HG03432 (cell line): Measurements from ENCODE around the gene OR56B1.
"Not testable (repeated sequence)": the region's sequence is repeated elsewhere in the genome, so short reads cannot be mapped to it uniquely, and the experiment has no call there.

ENCODE experiments used
- ATAC-seq: cut with Tn5 transposase; IDR thresholded peaks from one replicate; pipeline ENCODE4 v1.9.1; 2021; ENCODE audit warnings: mild to moderate bottlenecking, moderate library complexity; ENCODE audit not compliant: unreplicated experiment

The OR56B1 gene, protein sequence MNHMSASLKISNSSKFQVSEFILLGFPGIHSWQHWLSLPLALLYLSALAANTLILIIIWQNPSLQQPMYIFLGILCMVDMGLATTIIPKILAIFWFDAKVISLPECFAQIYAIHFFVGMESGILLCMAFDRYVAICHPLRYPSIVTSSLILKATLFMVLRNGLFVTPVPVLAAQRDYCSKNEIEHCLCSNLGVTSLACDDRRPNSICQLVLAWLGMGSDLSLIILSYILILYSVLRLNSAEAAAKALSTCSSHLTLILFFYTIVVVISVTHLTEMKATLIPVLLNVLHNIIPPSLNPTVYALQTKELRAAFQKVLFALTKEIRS

GRCh38 chr11:5736396-5736795 lies at the start of gene OR56B1:
TSS of gene OR56B1 (plus strand) at chr11:5736448. CDS start at chr11:5736517, 69 bp downstream.
- ATAC-seq: no peak

- no peak for ATAC-seq
Measured at GRCh38 chr11:5688482-5688881, 47.8 kb upstream of the OR56B1 start.

- ATAC-seq: peak; percentile 75
Measured at GRCh38 chr11:5689551-5689983, 46.7 kb upstream of the OR56B1 start, which contains the start of gene TRIM22. TSS of gene TRIM22 (plus strand) at chr11:5689790. CDS start at chr11:5696233, 6,443 bp downstream.

- no peak for ATAC-seq
Measured at GRCh38 chr11:5690216-5690615, 46.0 kb upstream of the OR56B1 start.

DNA sequence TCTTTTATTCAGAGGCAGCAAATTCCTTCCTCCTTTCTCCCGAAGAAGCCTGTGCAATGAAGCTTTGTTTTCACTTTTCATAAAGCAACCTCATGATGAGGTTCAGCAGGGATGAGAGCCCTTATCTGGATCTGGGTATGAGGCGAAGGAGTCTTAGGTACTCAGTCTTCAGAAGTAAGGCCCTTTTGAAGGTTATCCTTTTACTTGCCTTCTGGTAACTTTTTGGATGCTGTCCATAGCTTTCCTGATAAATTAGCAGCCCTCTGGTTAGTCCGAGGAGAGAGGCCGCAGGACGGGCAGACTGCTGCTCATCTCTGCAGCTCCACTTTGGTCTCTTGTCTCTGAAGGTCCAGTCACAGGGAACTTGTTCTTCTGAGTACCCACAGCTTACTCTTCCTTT lies 45.5 kb upstream of the OR56B1 start:
- ATAC-seq: no peak

DNA sequence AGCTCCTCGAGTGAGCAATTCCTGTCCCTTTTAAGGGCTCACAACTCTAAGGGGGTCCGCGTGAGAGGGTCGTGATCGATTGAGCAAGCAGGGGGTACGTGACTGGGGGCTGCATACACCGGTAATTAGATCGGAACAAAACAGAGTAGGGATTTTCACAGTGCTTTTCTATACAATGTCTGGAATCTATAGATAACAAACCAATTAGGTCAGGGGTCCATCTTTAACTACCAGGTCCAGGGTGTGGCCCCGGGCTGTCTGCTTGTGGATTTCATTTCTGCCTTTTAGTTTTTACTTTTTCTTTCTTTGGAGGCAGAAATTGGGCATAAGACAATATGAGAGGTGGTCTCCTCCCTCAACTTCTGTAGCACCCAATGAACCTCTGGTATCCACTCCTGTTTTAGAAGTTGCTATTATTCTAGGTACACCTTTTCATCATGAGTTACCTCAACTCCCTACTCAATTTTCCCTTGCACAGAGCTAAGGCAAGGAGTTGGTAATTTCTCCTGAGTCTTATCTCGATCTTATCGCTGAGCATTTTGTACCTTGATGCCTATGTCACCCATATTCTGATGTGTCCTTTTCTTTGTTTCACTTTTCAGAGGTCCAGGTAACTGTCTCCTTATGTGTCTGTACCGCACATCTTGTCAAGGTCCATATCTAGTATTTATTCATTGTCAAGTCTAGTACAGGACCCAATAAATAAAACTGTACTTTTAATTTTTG lies 44.8 kb upstream of the OR56B1 start:
- ATAC-seq: not testable (repeated sequence)

GRCh38 chr11:5691964-5692361 lies 44.3 kb upstream of the OR56B1 start:
- no peak for ATAC-seq

GRCh38 chr11:5694642-5695041 lies 41.6 kb upstream of the OR56B1 start:
- no peak for ATAC-seq

GRCh38 chr11:5695580-5695979 lies 40.7 kb upstream of the OR56B1 start:
- no peak for ATAC-seq

- ATAC-seq: no peak
Measured at GRCh38 chr11:5696210-5696609, 40.0 kb upstream of the OR56B1 start.

- ATAC-seq: no peak
Measured at GRCh38 chr11:5698281-5698680, 38.0 kb upstream of the OR56B1 start.

DNA sequence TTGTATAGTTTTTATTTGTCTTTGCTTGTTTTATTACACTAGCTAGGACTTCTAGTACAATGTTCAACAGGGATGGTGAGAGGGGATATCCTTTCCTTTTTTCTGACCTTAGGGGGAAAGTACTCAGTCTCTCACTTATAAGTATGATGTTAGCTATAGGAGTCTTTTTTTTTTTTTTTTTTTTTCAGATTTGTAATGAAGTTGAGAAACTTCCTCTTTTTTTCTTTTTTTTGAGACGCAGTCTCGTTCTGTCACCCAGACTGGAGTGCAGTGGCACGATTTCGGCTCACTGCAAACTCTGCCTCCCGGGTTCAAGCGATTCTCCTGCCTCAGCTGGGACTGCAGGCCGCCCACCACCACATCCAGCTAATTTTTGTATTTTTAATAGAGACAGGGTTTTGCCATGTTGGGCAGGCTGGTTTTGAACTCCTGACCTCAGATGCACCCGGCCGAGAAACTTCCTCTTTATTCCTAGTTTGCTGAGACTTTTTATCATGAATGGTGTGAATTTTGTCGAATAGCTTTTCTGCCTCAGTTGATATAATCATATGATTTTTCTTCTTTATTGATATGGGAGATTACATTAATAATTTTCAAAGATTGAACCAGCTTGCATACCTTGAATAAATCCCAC lies 35.7 kb upstream of the OR56B1 start:
- no peak for ATAC-seq

DNA sequence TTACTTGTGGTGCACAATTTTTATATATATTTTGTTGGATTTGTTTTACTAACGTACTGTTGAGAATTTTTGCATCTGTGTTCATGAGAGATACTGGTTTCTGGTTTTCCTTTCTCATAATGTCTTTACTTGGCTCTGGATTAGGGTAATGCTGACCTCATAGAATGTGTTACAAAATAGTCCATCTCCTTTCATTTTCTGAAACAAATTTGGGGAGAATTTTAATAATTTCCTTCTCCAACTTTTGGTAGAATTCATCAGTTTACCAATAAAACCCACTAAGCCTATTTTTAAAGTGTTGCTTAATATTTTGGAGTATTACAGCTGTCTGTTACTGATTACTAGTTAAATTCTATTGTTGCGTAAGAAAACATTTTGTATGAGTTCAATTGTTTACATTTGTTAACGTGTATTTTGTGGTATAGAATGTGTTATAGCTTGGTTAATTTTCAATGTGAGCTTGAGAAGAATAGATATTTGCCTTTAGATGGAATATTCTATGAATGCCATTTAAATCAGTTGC lies 35.1 kb upstream of the OR56B1 start:
- ATAC-seq: no peak

GRCh38 chr11:5703741-5704536 lies 32.3 kb upstream of the OR56B1 start:
- ATAC-seq: peak; percentile 83

GRCh38 chr11:5705688-5706087 lies 30.6 kb upstream of the OR56B1 start:
- no peak for ATAC-seq

DNA sequence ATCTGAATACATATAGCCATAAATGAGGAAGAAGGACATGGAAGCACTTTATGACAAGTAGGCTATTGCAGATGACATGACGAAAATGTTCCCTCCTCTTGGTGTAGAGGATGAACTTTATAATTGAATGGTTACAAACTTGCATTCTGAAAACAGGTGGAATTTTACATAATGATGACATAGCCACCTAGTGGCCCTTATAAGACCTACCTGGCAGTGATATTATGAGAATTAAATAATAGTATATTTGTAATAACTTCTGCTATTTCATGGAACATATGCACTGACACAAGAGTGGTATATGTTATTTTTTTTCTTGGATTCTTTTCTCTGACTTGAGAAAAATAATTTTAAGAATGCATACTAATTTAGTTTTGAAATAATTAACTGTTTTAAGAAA lies 23.7 kb upstream of the OR56B1 start:
- ATAC-seq: no peak

GRCh38 chr11:5713695-5714094 lies 22.6 kb upstream of the OR56B1 start:
- no peak for ATAC-seq

DNA sequence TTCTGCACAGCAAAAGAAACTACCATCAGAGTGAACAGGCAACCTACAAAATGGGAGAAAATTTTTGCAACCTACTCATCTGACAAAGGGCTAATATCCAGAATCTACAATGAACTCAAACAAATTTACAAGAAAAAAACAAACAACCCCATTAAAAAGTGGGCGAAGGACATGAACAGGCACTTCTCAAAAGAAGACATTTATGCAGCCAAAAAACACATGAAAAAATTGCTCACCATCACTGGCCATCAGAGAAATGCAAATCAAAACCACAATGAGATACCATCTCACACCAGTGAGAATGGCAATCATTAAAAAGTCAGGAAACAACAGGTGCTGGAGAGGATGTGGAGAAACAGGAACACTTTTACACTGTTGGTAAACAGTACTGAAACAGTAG lies 19.7 kb upstream of the OR56B1 start:
- not testable (repeated sequence) for ATAC-seq

GRCh38 chr11:5719703-5720495 lies 16.3 kb upstream of the OR56B1 start:
- ATAC-seq: no peak

DNA sequence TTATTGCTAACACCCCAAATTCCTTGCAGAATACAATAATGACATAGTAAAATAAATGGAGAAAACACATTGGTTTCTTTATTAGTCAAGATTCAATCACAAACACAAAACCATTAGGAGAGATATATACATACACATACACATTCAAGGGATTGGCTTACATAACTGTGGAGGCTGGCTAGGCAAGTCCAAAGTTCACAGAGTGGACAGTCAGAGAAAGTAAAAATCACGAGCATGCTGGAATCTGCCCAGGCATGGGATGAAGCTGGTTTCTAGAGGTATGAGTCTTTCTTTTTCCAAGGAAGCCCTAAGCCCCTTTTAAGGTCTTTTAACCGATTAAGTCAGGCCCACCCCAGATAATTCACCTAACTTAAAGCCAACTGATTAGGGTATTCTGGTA lies 13.6 kb upstream of the OR56B1 start:
- no peak for ATAC-seq
